ENCODE measurements around the gene MAGI2. TPM values are rescaled to one million over a fixed set of nuclear protein-coding genes. Genes with fewer than 3 reads are reported as not detected.

MAGI2 gene
- total RNA-seq, 1 experiment from 2014 or later, result 0.34 TPM

- H3K27me3 ChIP-seq (replicated peaks; ENCODE audit: insufficient read depth, low read depth, low read length, poor library complexity), result peaks cover 18% of the 10 kb centered on the region
- no peaks in the 10 kb centered on the region for H3K9me3 ChIP-seq (ENCODE audit: low read depth, low read length, poor library complexity, severe bottlenecking)
- TF ChIP-seq EZH2 (IDR thresholded peaks at IDR 0.05; ENCODE audit: borderline replicate concordance, low read depth, low read length, poor library complexity, severe bottlenecking) (no peak), CTCF (conservative IDR thresholded peaks at IDR 0.05; ENCODE audit: low read depth, low read length) (no peak)
- ChIA-PET CTCF (no interaction called here), POLR2A (ENCODE audit: low non-redundant PET) (no interaction called here)
- BruUV-seq (replicated peaks), result no TSS peak
- no peak overlapping the region for H3K4me3 ChIP-seq (ENCODE audit: low read depth, low read length, poor library complexity, severe bottlenecking)
- no peaks in the 10 kb centered on the region for H3K36me3 ChIP-seq (ENCODE audit: insufficient read depth, low read length, poor library complexity, severe bottlenecking)
- peak; percentile 18 for DNase-seq (ENCODE audit: low spot score)
- H3K4me1 ChIP-seq (ENCODE audit: insufficient read depth, low read length, poor library complexity, severe bottlenecking), result no peaks in the 10 kb centered on the region
- intact Hi-C loops (cut with micrococcal nuclease; ENCODE audit: unreplicated experiment), result no loop called here
- no peak overlapping the region for H3K27ac ChIP-seq (ENCODE audit: low read depth, low read length, poor library complexity, severe bottlenecking)
Observed at GRCh38 chr7:78095549-78095948, 1357.9 kb downstream of the MAGI2 start.

GRCh38 chr7:78092331-78092730 lies 1361.1 kb downstream of the MAGI2 start:
- no peak for TF ChIP-seq CTCF (conservative IDR thresholded peaks at IDR 0.05; ENCODE audit: low read depth, low read length)
- TF ChIP-seq EZH2 (IDR thresholded peaks at IDR 0.05; ENCODE audit: borderline replicate concordance, low read depth, low read length, poor library complexity, severe bottlenecking), result no peak
- Histone ChIP-seq H3K27ac (ENCODE audit: low read depth, low read length, poor library complexity, severe bottlenecking) (no peak overlapping the region), H3K36me3 (ENCODE audit: insufficient read depth, low read length, poor library complexity, severe bottlenecking) (no peaks in the 10 kb centered on the region), H3K4me1 (ENCODE audit: insufficient read depth, low read length, poor library complexity, severe bottlenecking) (no peaks in the 10 kb centered on the region), H3K9me3 (ENCODE audit: low read depth, low read length, poor library complexity, severe bottlenecking) (no peaks in the 10 kb centered on the region), H3K27me3 (replicated peaks; ENCODE audit: insufficient read depth, low read depth, low read length, poor library complexity) (peaks cover 41% of the 10 kb centered on the region), H3K4me3 (ENCODE audit: low read depth, low read length, poor library complexity, severe bottlenecking) (no peak overlapping the region)
- ChIA-PET POLR2A (ENCODE audit: low non-redundant PET) (no interaction called here), CTCF (no interaction called here)
- no peak for DNase-seq (ENCODE audit: low spot score)
- no TSS peak for BruUV-seq (replicated peaks)
- intact Hi-C loops (cut with micrococcal nuclease; ENCODE audit: unreplicated experiment), result no loop called here

- no peak overlapping the region for H3K27ac ChIP-seq (ENCODE audit: low read depth, low read length, poor library complexity, severe bottlenecking)
- intact Hi-C loops (cut with micrococcal nuclease; ENCODE audit: unreplicated experiment), result no loop called here
- ChIA-PET CTCF (interaction anchor here (1.0 kb wide), 1 partner anchor 44 kb away, joined by 5 read pairs; no protein-coding TSS in a partner anchor), POLR2A (ENCODE audit: low non-redundant PET) (no interaction called here)
- no peak for DNase-seq (ENCODE audit: low spot score)
- TF ChIP-seq CTCF (conservative IDR thresholded peaks at IDR 0.05; ENCODE audit: low read depth, low read length) (peak; percentile 39; the same call in 1 of the 2 replicates), EZH2 (IDR thresholded peaks at IDR 0.05; ENCODE audit: borderline replicate concordance, low read depth, low read length, poor library complexity, severe bottlenecking) (no peak)
- H3K4me3 ChIP-seq (ENCODE audit: low read depth, low read length, poor library complexity, severe bottlenecking), result no peak overlapping the region
- no peaks in the 10 kb centered on the region for H3K9me3 ChIP-seq (ENCODE audit: low read depth, low read length, poor library complexity, severe bottlenecking)
- H3K27me3 ChIP-seq (replicated peaks; ENCODE audit: insufficient read depth, low read depth, low read length, poor library complexity), result peaks cover 41% of the 10 kb centered on the region
- H3K36me3 ChIP-seq (ENCODE audit: insufficient read depth, low read length, poor library complexity, severe bottlenecking), result no peaks in the 10 kb centered on the region
- no peaks in the 10 kb centered on the region for H3K4me1 ChIP-seq (ENCODE audit: insufficient read depth, low read length, poor library complexity, severe bottlenecking)
- no TSS peak for BruUV-seq (replicated peaks)
Observed at GRCh38 chr7:78090616-78091015, 1362.9 kb downstream of the MAGI2 start.

All from A673 (cell line).